Bronchial epithelial cell (primary cell): ENCODE results near the gene DST. TPM values are rescaled to one million over a fixed set of nuclear protein-coding genes. Genes with fewer than 3 reads are reported as not detected.

Experiments used
- DNase-seq: peaks from one replicate; pipeline ENCODE4 v3.0.0-alpha.2; 2010; ENCODE audit warnings: low read depth
- FAIRE-seq: peaks from 2 replicates; lab custom pipeline; 2011; peaks lifted over from hg19 to GRCh38; lab: Jason Lieb, UNC
- H3K27me3 ChIP-seq: 2 replicates; pipeline ENCODE4 v1.5.1; 2011; ENCODE audit warnings: low read length; ENCODE audit not compliant: control insufficient read depth, insufficient read depth
- H3K36me3 ChIP-seq: 2 replicates; pipeline ENCODE4 v1.5.1; 2011; ENCODE audit warnings: low read length; ENCODE audit not compliant: control insufficient read depth, insufficient read depth
- H3K4me3 ChIP-seq: 2 replicates; pipeline ENCODE4 v1.5.1; 2011; ENCODE audit warnings: mild to moderate bottlenecking, low read depth, low read length, control low read depth
- total RNA-seq: library from RNA; depleted of rRNA; stranded (reverse); fragments of >200 nt; gene quantifications from 2 replicates; pipeline ENCODE4 v1.2.1, GENCODE V29; 2014
- TF ChIP-seq, protein P1 (sequence below): IDR thresholded peaks from 2 replicates; pipeline ENCODE4 v1.5.1; 2011; ENCODE audit warnings: mild to moderate bottlenecking, moderate library complexity, low read length, control low read depth, inconsistent platforms; ENCODE audit not compliant: insufficient read depth, severe bottlenecking

Gene DST
- 450 and 628 TPM in 2 replicates for total RNA-seq

DNA sequence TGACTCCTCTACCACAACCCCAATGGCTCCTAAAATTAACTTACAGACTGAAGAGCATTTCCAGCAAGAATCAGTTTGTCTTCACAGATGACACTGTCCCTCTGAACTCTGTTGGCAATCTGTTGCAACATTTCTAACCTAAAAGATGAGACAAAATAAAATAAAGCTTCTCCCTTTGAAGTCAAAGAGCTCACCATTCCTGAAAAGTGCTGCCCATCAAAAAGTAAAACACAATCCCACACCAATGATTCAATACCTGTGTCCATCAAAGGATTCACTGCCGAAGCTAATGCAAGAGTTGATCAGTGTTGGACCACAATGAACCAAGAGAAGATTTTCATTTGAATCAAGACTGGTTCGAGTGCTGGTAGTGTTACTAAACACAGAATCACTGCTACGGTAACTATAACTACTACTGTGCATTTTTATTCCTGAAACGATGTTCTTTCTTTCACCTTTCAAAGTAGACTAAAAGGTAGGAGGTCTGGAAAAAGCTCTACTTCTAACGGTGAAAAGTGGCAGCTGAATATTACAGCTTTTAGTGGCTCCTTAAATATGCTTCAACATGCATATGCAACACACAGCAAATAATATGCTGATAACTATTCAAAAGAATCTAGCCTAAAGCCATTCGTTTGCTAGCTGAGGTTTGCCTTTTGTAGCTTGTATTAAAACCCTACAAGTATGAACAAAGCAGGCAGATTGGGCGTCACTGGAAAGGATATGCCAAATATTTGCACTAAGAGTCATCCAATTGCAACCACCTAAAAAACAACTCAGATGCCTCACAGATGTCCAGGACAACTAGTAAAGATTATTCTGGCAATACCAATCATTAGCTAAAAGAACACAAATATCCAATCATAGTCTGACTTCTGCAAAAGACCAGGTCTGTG, at the start of gene DST:
Gene DST (minus strand): TSS at position 524 of the 896 bp plus-strand sequence.
- H3K36me3 ChIP-seq, result peaks cover 3% of the 10 kb centered on the region
- FAIRE-seq, result peak; percentile 70
- peak within 1 kb of the TSS; percentile 52 for H3K4me3 ChIP-seq
- DNase-seq, result peak; percentile 100
- TF ChIP-seq, protein P1, sequence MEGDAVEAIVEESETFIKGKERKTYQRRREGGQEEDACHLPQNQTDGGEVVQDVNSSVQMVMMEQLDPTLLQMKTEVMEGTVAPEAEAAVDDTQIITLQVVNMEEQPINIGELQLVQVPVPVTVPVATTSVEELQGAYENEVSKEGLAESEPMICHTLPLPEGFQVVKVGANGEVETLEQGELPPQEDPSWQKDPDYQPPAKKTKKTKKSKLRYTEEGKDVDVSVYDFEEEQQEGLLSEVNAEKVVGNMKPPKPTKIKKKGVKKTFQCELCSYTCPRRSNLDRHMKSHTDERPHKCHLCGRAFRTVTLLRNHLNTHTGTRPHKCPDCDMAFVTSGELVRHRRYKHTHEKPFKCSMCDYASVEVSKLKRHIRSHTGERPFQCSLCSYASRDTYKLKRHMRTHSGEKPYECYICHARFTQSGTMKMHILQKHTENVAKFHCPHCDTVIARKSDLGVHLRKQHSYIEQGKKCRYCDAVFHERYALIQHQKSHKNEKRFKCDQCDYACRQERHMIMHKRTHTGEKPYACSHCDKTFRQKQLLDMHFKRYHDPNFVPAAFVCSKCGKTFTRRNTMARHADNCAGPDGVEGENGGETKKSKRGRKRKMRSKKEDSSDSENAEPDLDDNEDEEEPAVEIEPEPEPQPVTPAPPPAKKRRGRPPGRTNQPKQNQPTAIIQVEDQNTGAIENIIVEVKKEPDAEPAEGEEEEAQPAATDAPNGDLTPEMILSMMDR, result no peak
- no peaks in the 10 kb centered on the region for H3K27me3 ChIP-seq

DNA sequence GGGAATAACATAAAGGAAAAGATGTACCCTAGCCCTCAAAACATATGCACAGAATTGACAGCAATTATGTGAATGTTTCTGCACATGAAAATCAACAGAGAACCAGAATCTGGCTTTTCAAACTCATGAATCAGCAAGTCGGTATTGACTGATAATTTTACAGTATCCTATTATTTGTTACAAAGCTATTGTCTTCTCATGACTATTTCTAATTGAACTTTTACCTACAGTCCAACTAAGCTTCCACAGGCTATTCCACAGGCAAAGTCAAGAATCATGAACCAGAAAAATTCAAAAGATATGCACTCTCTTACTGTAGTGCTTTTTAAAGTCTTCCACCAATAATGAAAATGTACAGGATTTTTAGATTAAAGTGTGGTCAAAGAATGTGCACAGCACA, 49.1 kb upstream of the DST start:
- Histone ChIP-seq H3K4me3 (no peak overlapping the region), H3K27me3 (no peaks in the 10 kb centered on the region), H3K36me3 (no peaks in the 10 kb centered on the region)
- TF ChIP-seq, protein P1, result no peak
- FAIRE-seq, result no peak
- DNase-seq, result no peak

DNA sequence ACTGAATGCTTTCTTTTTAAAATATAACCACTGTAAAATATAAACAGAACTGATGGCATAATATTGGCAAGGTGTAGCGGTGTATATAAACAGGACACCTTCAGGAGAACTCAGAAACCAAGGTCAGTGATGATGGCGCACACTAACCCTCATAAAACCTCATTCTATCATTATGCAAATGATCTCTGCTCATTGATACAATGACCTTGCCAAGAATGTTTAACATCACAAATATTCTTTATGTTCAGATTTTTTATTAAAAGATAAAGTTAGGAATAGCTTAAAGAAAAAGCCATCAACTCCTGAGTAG, 48.6 kb upstream of the DST start:
- H3K36me3 ChIP-seq, result no peaks in the 10 kb centered on the region
- no peak for DNase-seq
- FAIRE-seq, result no peak
- TF ChIP-seq, protein P1, result no peak
- H3K4me3 ChIP-seq, result no peak overlapping the region
- no peaks in the 10 kb centered on the region for H3K27me3 ChIP-seq

DNA sequence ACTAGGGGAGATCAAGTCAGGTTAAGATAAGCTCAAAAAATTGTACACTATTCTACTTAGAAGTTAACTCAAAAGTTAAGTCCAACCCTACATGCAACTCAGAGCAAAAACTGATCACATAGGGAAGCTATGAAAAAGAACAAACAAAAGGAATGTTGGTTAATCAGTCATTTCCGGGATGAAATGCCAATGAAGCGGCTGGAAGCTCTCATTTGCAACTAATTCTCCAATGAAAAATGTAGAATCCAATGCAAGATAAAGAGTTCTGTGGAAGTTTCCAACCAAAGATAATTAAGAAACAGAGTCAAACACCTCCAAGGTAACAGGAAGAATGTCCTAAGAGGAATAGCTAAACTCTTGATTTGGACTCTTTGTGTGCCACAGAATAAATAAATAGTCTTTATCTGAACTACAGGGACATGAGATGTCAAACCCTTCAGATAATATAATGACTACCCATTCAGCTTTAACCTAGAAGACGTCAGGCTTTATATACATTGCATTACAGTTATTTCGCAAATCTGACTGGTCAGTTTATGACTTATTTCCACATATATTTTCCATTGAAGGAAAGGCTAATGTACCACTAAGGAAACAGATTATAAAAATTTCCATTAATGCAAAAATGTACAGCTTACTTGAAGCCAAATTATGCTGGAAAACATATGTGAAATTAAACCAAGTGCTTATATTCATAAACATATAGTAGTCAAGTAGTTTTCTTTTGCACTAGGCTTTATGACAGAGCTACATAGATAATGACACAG, 48.0 kb upstream of the DST start:
- DNase-seq, result peak; percentile 74
- H3K4me3 ChIP-seq, result no peak overlapping the region
- H3K36me3 ChIP-seq, result no peaks in the 10 kb centered on the region
- H3K27me3 ChIP-seq, result no peaks in the 10 kb centered on the region
- FAIRE-seq, result no peak
- TF ChIP-seq, protein P1, result no peak

DNA sequence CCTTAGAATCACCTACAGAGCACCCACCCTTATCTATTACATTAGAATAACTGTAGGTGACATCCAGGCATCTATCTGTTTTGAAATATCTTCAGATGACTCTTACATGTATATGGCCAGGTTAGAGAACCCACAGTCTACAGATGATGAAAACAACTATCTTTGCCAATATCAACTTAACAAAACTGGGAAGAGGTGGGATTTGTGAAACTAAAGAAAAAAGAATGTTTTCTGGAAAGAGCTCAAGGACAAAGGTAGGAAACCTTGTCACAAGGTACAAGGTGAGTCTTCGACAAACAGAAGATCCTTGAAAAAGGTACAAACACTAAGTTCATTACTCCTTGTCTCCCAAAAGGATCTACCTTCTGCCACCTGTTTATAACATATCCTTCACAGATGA, 47.0 kb upstream of the DST start:
- H3K36me3 ChIP-seq, result no peaks in the 10 kb centered on the region
- DNase-seq (no peak), FAIRE-seq (no peak)
- H3K4me3 ChIP-seq, result no peak overlapping the region
- TF ChIP-seq, protein P1, result no peak
- no peaks in the 10 kb centered on the region for H3K27me3 ChIP-seq
